ENCODE results near the gene LY6G6F.
A peak's percentile ranks its signal among the peaks of the same experiment; 100 is the strongest.

The LY6G6F gene

DNA sequence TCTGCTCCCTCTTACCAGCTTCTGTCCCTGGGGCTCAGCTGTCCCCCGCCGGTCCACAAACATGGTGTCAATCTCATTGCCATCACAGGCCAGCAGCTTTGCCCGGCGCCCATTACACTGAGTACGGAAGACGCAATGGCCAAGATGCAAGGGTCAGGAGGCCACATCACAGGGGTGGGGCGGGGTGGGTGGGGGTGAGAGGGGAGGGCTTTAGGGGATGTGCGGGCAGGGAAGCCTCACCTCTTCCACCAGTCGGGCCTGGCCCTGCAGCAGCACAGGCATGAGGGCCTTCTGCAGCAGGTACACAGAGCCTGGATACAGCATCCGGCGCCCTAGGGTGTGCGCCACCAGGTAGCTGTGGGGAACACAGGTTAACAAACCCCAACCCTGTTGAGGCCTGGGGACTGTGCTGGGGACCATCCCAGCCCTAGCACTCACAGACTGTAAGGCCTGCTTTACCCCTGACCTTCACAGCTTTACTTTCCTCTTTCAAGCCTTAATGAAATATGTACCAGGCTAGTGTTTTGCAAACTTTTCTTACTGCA, 15.0 kb upstream of the LY6G6F start:
- H3K27ac ChIP-seq (ENCODE audit: low read depth, low read length) = no peak overlapping the region
- no peak overlapping the region for H3K4me3 ChIP-seq (ENCODE audit: low read depth, low read length)
- no peaks in the 10 kb centered on the region for H3K9me3 ChIP-seq (ENCODE audit: control insufficient read depth, insufficient read depth, low read length)
- peaks cover 4% of the 10 kb centered on the region; the same call in 1 of the 2 replicates for H3K4me1 ChIP-seq (ENCODE audit: control insufficient read depth, insufficient read depth, low read length)
- H3K9ac ChIP-seq (ENCODE audit: low read depth, low read length) = no peak overlapping the region
- H3K36me3 ChIP-seq (ENCODE audit: control insufficient read depth, insufficient read depth, low read length) = peaks cover 85% of the 10 kb centered on the region
- H3K27me3 ChIP-seq (ENCODE audit: control insufficient read depth, insufficient read depth, low read length) = no peaks in the 10 kb centered on the region

GRCh38 chr6:31692353-31692752, 14.3 kb upstream of the LY6G6F start:
- Histone ChIP-seq H3K9ac (ENCODE audit: low read depth, low read length) (no peak overlapping the region), H3K9me3 (ENCODE audit: control insufficient read depth, insufficient read depth, low read length) (no peaks in the 10 kb centered on the region), H3K27me3 (ENCODE audit: control insufficient read depth, insufficient read depth, low read length) (no peaks in the 10 kb centered on the region), H3K4me1 (ENCODE audit: control insufficient read depth, insufficient read depth, low read length) (peaks cover 4% of the 10 kb centered on the region; the same call in 1 of the 2 replicates), H3K36me3 (ENCODE audit: control insufficient read depth, insufficient read depth, low read length) (peaks cover 83% of the 10 kb centered on the region), H3K27ac (ENCODE audit: low read depth, low read length) (no peak overlapping the region), H3K4me3 (ENCODE audit: low read depth, low read length) (no peak overlapping the region)

DNA sequence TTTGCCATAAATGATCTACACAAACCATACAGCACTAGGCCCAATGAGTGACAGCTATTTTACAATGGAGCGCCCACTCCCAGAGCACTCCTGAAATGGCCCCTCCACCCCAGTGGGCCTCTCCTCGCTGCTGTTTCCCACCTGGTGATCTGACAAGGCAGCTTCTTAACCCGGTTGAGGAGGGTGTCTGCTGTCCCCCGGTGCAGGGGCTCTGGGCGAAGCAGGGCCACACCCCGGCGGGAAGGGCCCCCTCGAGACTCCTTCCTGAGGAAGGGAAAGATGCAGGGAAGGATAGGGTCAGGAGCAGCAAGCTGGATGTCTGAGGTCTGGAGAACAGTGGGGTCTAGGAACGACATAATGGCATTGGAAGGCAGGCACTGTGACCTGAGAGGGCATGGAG, 13.8 kb upstream of the LY6G6F start:
- H3K4me3 ChIP-seq (ENCODE audit: low read depth, low read length) = no peak overlapping the region
- no peak overlapping the region for H3K9ac ChIP-seq (ENCODE audit: low read depth, low read length)
- H3K36me3 ChIP-seq (ENCODE audit: control insufficient read depth, insufficient read depth, low read length) = peaks cover 78% of the 10 kb centered on the region
- H3K27me3 ChIP-seq (ENCODE audit: control insufficient read depth, insufficient read depth, low read length) = no peaks in the 10 kb centered on the region
- no peak overlapping the region for H3K27ac ChIP-seq (ENCODE audit: low read depth, low read length)
- no peaks in the 10 kb centered on the region for H3K9me3 ChIP-seq (ENCODE audit: control insufficient read depth, insufficient read depth, low read length)
- peaks cover 4% of the 10 kb centered on the region; the same call in 1 of the 2 replicates for H3K4me1 ChIP-seq (ENCODE audit: control insufficient read depth, insufficient read depth, low read length)

- no peaks in the 10 kb centered on the region for H3K9me3 ChIP-seq (ENCODE audit: control insufficient read depth, insufficient read depth, low read length)
- no peak overlapping the region for H3K9ac ChIP-seq (ENCODE audit: low read depth, low read length)
- peaks cover 72% of the 10 kb centered on the region for H3K36me3 ChIP-seq (ENCODE audit: control insufficient read depth, insufficient read depth, low read length)
- no peak overlapping the region for H3K27ac ChIP-seq (ENCODE audit: low read depth, low read length)
- H3K4me1 ChIP-seq (ENCODE audit: control insufficient read depth, insufficient read depth, low read length) = no peaks in the 10 kb centered on the region; the same call in 1 of the 2 replicates
- H3K27me3 ChIP-seq (ENCODE audit: control insufficient read depth, insufficient read depth, low read length) = no peaks in the 10 kb centered on the region
- H3K4me3 ChIP-seq (ENCODE audit: low read depth, low read length) = no peak overlapping the region
These were observed 13.1 kb upstream of the LY6G6F start for GRCh38 chr6:31693535-31693934.

DNA sequence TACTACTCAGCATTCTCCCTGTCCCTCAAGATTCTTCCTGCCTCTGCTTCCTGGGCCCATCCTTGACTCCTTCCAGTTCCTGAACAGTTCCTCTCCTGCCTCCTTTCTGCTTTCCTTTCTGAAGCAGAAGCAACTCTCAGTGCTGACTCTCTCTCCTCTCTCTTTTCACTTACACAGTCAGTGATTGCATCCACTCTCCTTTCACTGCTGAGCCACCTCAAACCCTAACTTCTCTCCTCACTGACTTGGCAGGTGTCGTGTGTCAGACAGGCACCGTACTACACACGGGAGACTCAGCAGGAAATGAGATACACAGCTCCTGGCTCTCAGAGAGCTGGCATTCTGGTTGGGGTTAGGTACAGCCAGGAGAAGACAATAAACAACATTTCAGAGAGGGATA, 9.1 kb upstream of the LY6G6F start:
- no peaks in the 10 kb centered on the region for H3K9me3 ChIP-seq (ENCODE audit: control insufficient read depth, insufficient read depth, low read length)
- no peaks in the 10 kb centered on the region for H3K27me3 ChIP-seq (ENCODE audit: control insufficient read depth, insufficient read depth, low read length)
- no peak overlapping the region for H3K27ac ChIP-seq (ENCODE audit: low read depth, low read length)
- 0 out of 2 replicates have a peak, but pooled peaks cover 7% of the 10 kb centered on the region for H3K4me1 ChIP-seq (ENCODE audit: control insufficient read depth, insufficient read depth, low read length)
- H3K36me3 ChIP-seq (ENCODE audit: control insufficient read depth, insufficient read depth, low read length) = peaks cover 52% of the 10 kb centered on the region
- H3K9ac ChIP-seq (ENCODE audit: low read depth, low read length) = no peak overlapping the region
- H3K4me3 ChIP-seq (ENCODE audit: low read depth, low read length) = no peak overlapping the region

- 0 out of 2 replicates have a peak, but pooled peaks cover 7% of the 10 kb centered on the region for H3K4me1 ChIP-seq (ENCODE audit: control insufficient read depth, insufficient read depth, low read length)
- H3K9ac ChIP-seq (ENCODE audit: low read depth, low read length) = no peak overlapping the region
- H3K36me3 ChIP-seq (ENCODE audit: control insufficient read depth, insufficient read depth, low read length) = peaks cover 28% of the 10 kb centered on the region
- no peak overlapping the region for H3K4me3 ChIP-seq (ENCODE audit: low read depth, low read length)
- H3K27ac ChIP-seq (ENCODE audit: low read depth, low read length) = no peak overlapping the region
- H3K27me3 ChIP-seq (ENCODE audit: control insufficient read depth, insufficient read depth, low read length) = no peaks in the 10 kb centered on the region
- H3K9me3 ChIP-seq (ENCODE audit: control insufficient read depth, insufficient read depth, low read length) = no peaks in the 10 kb centered on the region
These were observed 5.8 kb upstream of the LY6G6F start for GRCh38 chr6:31700740-31701401.

GRCh38 chr6:31701666-31702404, 4.8 kb upstream of the LY6G6F start:
- H3K4me3 ChIP-seq (ENCODE audit: low read depth, low read length) = peak overlapping the region; percentile 89
- H3K27me3 ChIP-seq (ENCODE audit: control insufficient read depth, insufficient read depth, low read length) = no peaks in the 10 kb centered on the region
- peak overlapping the region; percentile 75; the same call in 1 of the 2 replicates for H3K9ac ChIP-seq (ENCODE audit: low read depth, low read length)
- H3K4me1 ChIP-seq (ENCODE audit: control insufficient read depth, insufficient read depth, low read length) = 0 out of 2 replicates have a peak, but pooled peaks cover 7% of the 10 kb centered on the region
- no peaks in the 10 kb centered on the region for H3K9me3 ChIP-seq (ENCODE audit: control insufficient read depth, insufficient read depth, low read length)
- peaks cover 21% of the 10 kb centered on the region; the same call in 1 of the 2 replicates for H3K36me3 ChIP-seq (ENCODE audit: control insufficient read depth, insufficient read depth, low read length)
- H3K27ac ChIP-seq (ENCODE audit: low read depth, low read length) = peak overlapping the region; percentile 93

- peak overlapping the region; percentile 89 for H3K4me3 ChIP-seq (ENCODE audit: low read depth, low read length)
- H3K9ac ChIP-seq (ENCODE audit: low read depth, low read length) = peak overlapping the region; percentile 75
- H3K27me3 ChIP-seq (ENCODE audit: control insufficient read depth, insufficient read depth, low read length) = no peaks in the 10 kb centered on the region
- peaks cover 17% of the 10 kb centered on the region; the same call in 1 of the 2 replicates for H3K36me3 ChIP-seq (ENCODE audit: control insufficient read depth, insufficient read depth, low read length)
- H3K4me1 ChIP-seq (ENCODE audit: control insufficient read depth, insufficient read depth, low read length) = 0 out of 2 replicates have a peak, but pooled peaks cover 7% of the 10 kb centered on the region
- H3K9me3 ChIP-seq (ENCODE audit: control insufficient read depth, insufficient read depth, low read length) = no peaks in the 10 kb centered on the region
- peak overlapping the region; percentile 93 for H3K27ac ChIP-seq (ENCODE audit: low read depth, low read length)
These were observed 4.3 kb upstream of the LY6G6F start for GRCh38 chr6:31702405-31702818.

- Histone ChIP-seq H3K9ac (ENCODE audit: low read depth, low read length) (peak within 1 kb of the TSS; percentile 75), H3K27ac (ENCODE audit: low read depth, low read length) (peak within 1 kb of the TSS; percentile 93), H3K9me3 (ENCODE audit: control insufficient read depth, insufficient read depth, low read length) (no peaks in the 10 kb centered on the region), H3K4me1 (ENCODE audit: control insufficient read depth, insufficient read depth, low read length) (0 out of 2 replicates have a peak, but pooled peaks cover 7% of the 10 kb centered on the region), H3K27me3 (ENCODE audit: control insufficient read depth, insufficient read depth, low read length) (no peaks in the 10 kb centered on the region), H3K36me3 (ENCODE audit: control insufficient read depth, insufficient read depth, low read length) (peaks cover 17% of the 10 kb centered on the region; the same call in 1 of the 2 replicates), H3K4me3 (ENCODE audit: low read depth, low read length) (peak within 1 kb of the TSS; percentile 89)
These were observed 3.6 kb upstream of the LY6G6F start, which contains the start of gene ABHD16A for GRCh38 chr6:31702819-31703716. ABHD16A (minus strand) TSS chr6:31703324; CDS start chr6:31703281, 43 bp downstream.

GRCh38 chr6:31705931-31706330, 735 bp upstream of the LY6G6F start:
- 0 out of 2 replicates have a peak, but pooled peaks cover 7% of the 10 kb centered on the region for H3K4me1 ChIP-seq (ENCODE audit: control insufficient read depth, insufficient read depth, low read length)
- H3K36me3 ChIP-seq (ENCODE audit: control insufficient read depth, insufficient read depth, low read length) = no peaks in the 10 kb centered on the region; the same call in 1 of the 2 replicates
- no peak overlapping the region for H3K9ac ChIP-seq (ENCODE audit: low read depth, low read length)
- H3K27me3 ChIP-seq (ENCODE audit: control insufficient read depth, insufficient read depth, low read length) = no peaks in the 10 kb centered on the region
- H3K4me3 ChIP-seq (ENCODE audit: low read depth, low read length) = no peak overlapping the region
- no peaks in the 10 kb centered on the region for H3K9me3 ChIP-seq (ENCODE audit: control insufficient read depth, insufficient read depth, low read length)
- no peak overlapping the region for H3K27ac ChIP-seq (ENCODE audit: low read depth, low read length)
